DND-41 (cell line): ENCODE results near the gene COL2A1.

Experiments
- ATAC-seq: fragments of 200-7000 bp; cut with Tn5 transposase; 3 replicates; pipeline ENCODE4 v1.9.1; 2021; ENCODE audit warnings: low read depth; ENCODE audit not compliant: insufficient read depth
- DNase-seq: peaks from one replicate; pipeline ENCODE4 v3.0.0-alpha.2; 2020
- H2AFZ ChIP-seq: 2 replicates; pipeline ENCODE4 v1.6.0; 2012; ENCODE audit warnings: low read depth, low read length
- H3K27ac ChIP-seq: 2 replicates; pipeline ENCODE4 v1.5.1; 2012; ENCODE audit warnings: low read length, inconsistent platforms
- H3K27me3 ChIP-seq: fragments of 200-600 bp; sonication (generic); 2 replicates; pipeline ENCODE4 v1.6.0; 2012; ENCODE audit warnings: low read length, mild to moderate bottlenecking, inconsistent platforms; ENCODE audit not compliant: insufficient read depth, poor library complexity
- H3K36me3 ChIP-seq: 2 replicates; pipeline ENCODE4 v1.5.1; 2012; ENCODE audit warnings: low read length, inconsistent platforms; ENCODE audit not compliant: insufficient read depth
- H3K4me1 ChIP-seq: 2 replicates; pipeline ENCODE4 v1.5.1; 2012; ENCODE audit warnings: mild to moderate bottlenecking, low read length; ENCODE audit not compliant: insufficient read depth
- H3K4me2 ChIP-seq: 2 replicates; pipeline ENCODE4 v1.6.0; 2012; ENCODE audit warnings: mild to moderate bottlenecking, moderate library complexity, low read length, inconsistent platforms; ENCODE audit not compliant: insufficient read depth
- H3K4me3 ChIP-seq, 2 experiments: fragments of 200-600 bp in 1 of 2; shearing (Covaris generic) in 1 of 2; 2 replicates each; pipeline ENCODE4 v1.5.1; 2012 to 2016; ENCODE audit warnings: inconsistent platforms in 2 of 2, low read length in 2 of 2, mild to moderate bottlenecking in 2 of 2, low read depth in 1 of 2, moderate library complexity in 1 of 2
- H3K79me2 ChIP-seq: 2 replicates; pipeline ENCODE4 v1.6.0; 2012; ENCODE audit warnings: low read length, inconsistent platforms; ENCODE audit not compliant: insufficient read depth
- H3K9ac ChIP-seq: 2 replicates; pipeline ENCODE4 v1.6.0; 2012; ENCODE audit warnings: low read depth, mild to moderate bottlenecking, inconsistent platforms, low read length, moderate library complexity
- H3K9me3 ChIP-seq: 2 replicates; pipeline ENCODE4 v1.5.1; 2012; ENCODE audit warnings: low read length, moderate library complexity, mild to moderate bottlenecking, inconsistent platforms; ENCODE audit not compliant: insufficient read depth, severe bottlenecking
- H4K20me1 ChIP-seq: 2 replicates; pipeline ENCODE4 v1.6.0; 2012; ENCODE audit warnings: low read length; ENCODE audit not compliant: insufficient read depth
- EZH2 ChIP-seq: IDR thresholded peaks from 3 replicates; pipeline ENCODE4 v1.6.1; 2012; ENCODE audit warnings: borderline replicate concordance, low read depth, mild to moderate bottlenecking, moderate library complexity, low read length, inconsistent platforms; ENCODE audit not compliant: severe bottlenecking
- TF ChIP-seq, protein P1 (sequence below): IDR thresholded peaks from 2 replicates; pipeline ENCODE4 v1.5.1; 2012; ENCODE audit warnings: borderline replicate concordance, low read length, moderate library complexity, mild to moderate bottlenecking; ENCODE audit not compliant: poor library complexity, severe bottlenecking; ENCODE audit errors: extremely low read depth

COL2A1 gene

DNA sequence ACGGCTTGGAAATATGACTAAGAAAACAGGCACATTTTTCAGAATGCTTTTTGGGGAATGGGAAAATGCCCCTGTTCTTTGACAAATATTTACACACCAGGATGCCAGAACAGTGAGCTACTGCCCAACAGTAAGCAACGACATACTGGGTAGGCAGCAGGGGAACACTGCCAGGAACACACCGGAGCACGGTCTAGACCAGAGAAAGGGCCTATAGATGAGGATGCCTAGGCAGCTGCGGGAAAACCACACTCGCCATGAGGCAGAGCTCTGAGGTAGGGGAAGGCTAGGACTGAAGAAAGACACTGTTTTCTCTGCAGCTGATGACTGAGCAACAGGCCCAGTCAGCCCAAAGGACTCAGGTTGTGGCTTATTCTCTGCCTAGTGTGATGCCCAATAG lies 45.9 kb upstream of the COL2A1 start:
- H3K27ac ChIP-seq: no peak overlapping the region
- ATAC-seq (no peak), DNase-seq (no peak)
- H3K27me3 ChIP-seq: no peaks in the 10 kb centered on the region
- no peak overlapping the region for H2AFZ ChIP-seq
- H3K4me3 ChIP-seq: no peak overlapping the region
- H3K79me2 ChIP-seq: no peaks in the 10 kb centered on the region
- H3K4me2 ChIP-seq: no peak overlapping the region
- H4K20me1 ChIP-seq: peaks cover 3% of the 10 kb centered on the region; the same call in 1 of the 2 replicates
- no peak overlapping the region for H3K9ac ChIP-seq
- H3K36me3 ChIP-seq: peaks cover 84% of the 10 kb centered on the region
- H3K4me1 ChIP-seq: no peaks in the 10 kb centered on the region
- TF ChIP-seq EZH2: no peak
- TF ChIP-seq, protein P1, sequence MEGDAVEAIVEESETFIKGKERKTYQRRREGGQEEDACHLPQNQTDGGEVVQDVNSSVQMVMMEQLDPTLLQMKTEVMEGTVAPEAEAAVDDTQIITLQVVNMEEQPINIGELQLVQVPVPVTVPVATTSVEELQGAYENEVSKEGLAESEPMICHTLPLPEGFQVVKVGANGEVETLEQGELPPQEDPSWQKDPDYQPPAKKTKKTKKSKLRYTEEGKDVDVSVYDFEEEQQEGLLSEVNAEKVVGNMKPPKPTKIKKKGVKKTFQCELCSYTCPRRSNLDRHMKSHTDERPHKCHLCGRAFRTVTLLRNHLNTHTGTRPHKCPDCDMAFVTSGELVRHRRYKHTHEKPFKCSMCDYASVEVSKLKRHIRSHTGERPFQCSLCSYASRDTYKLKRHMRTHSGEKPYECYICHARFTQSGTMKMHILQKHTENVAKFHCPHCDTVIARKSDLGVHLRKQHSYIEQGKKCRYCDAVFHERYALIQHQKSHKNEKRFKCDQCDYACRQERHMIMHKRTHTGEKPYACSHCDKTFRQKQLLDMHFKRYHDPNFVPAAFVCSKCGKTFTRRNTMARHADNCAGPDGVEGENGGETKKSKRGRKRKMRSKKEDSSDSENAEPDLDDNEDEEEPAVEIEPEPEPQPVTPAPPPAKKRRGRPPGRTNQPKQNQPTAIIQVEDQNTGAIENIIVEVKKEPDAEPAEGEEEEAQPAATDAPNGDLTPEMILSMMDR: no peak
- H3K9me3 ChIP-seq: no peaks in the 10 kb centered on the region

GRCh38 chr12:48045965-48046518 lies 41.8 kb upstream of the COL2A1 start:
- no peak overlapping the region for H3K4me3 ChIP-seq
- H3K36me3 ChIP-seq: peaks cover 85% of the 10 kb centered on the region

DNA sequence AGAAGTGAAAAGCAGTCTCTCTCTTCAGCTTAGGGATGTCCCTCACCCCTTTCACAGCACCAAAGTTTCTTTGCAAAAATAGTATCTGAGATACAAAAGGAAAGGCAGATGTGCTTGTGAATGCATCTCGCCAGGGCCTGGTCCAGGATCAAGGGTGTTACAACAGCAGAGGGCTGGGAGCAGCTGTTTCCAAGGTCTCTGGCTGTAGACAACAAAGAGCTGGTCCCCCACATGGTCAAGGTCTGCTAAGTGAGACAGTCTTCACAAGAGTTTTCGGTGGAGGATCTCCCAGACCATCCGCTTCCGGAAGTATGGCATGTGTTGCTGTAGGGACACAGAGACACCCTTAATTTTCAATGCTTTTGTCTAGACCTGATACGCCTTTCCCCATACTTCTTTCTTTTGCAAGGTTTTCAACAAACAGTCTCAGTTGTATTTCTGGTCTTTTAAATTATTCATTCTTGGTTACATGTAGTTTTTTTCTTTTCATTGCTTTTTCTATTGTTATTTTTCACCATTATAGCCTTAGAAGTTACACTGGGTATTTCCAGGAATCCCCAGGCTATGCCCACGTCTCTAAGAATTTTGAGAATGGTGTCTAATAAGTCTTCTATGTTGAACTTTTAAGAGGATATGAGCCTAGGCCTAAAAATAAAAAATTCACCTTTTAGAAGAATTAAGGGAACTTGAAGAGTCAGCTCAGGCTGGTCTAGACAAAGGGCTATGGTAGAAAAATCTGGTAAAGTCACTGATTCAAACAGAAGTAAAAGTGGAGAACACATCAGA lies 41.0 kb upstream of the COL2A1 start:
- Histone ChIP-seq H3K79me2 (no peaks in the 10 kb centered on the region), H3K36me3 (peaks cover 77% of the 10 kb centered on the region), H4K20me1 (no peaks in the 10 kb centered on the region), H3K9me3 (no peaks in the 10 kb centered on the region), H3K4me1 (no peaks in the 10 kb centered on the region), H3K27me3 (no peaks in the 10 kb centered on the region), H3K27ac (no peak overlapping the region), H3K4me2 (no peak overlapping the region), H3K4me3 (no peak overlapping the region), H3K9ac (no peak overlapping the region), H2AFZ (no peak overlapping the region)
- ATAC-seq (no peak), DNase-seq (no peak)
- no peak for TF ChIP-seq EZH2
- TF ChIP-seq, protein P1: no peak

More at GRCh38 chr12:48045965-48046518, 41.8 kb upstream of the COL2A1 start:
- DNase-seq (no peak), ATAC-seq (no peak)
- Histone ChIP-seq H3K27ac (no peak overlapping the region), H2AFZ (no peak overlapping the region), H3K27me3 (no peaks in the 10 kb centered on the region), H3K9me3 (no peaks in the 10 kb centered on the region), H4K20me1 (peaks cover 3% of the 10 kb centered on the region; the same call in 1 of the 2 replicates), H3K79me2 (no peaks in the 10 kb centered on the region), H3K4me1 (no peaks in the 10 kb centered on the region), H3K4me2 (no peak overlapping the region), H3K9ac (no peak overlapping the region)
- TF ChIP-seq, protein P1: no peak
- no peak for TF ChIP-seq EZH2
